AML-193 (cell line): ENCODE data around the gene SMIM13.

Source experiments
- DNase-seq, 2 experiments: peaks; one replicate each; lab custom pipeline; 2025; lab: John Stamatoyannopoulos, UW

SMIM13 gene

DNA sequence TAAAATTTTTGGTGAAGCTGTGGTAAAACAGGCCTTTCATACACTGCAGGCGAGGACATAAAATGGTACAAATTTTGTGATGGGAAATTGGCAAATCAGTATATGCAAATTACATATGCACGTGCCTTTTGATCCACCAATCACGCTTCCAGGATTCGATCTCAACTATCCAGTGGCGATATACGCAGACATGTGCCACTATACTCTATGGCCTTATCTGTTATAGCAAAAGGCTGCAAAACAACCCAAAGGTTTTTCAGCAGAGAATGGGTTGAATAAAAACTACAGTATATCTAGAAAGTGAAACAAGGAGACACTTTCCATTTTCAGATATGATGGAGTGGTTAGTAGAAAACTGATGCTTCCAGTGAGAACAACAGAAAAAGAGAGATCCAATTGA is 59.8 kb downstream of the SMIM13 start:
- no peak for DNase-seq

DNA sequence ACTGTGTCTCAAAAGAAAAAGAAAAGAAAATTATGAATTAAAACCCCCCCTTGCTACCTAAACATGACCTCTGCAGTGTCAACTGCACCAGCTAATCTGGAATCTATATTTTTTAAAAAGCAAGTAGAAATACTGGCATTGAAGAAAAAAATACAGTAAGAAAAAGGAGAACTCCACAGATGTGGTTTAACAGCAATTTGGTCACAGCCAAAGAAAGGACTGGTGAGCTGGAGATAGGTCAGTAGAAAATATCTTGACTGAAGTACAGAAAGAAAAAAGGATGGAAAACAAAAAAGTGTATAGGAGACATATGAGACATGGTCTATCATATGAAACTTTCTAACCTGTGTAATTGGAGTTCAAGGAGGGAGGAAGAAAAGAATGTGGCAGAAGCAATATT is 62.0 kb downstream of the SMIM13 start:
- DNase-seq, result peak; percentile 19 to 32

DNA sequence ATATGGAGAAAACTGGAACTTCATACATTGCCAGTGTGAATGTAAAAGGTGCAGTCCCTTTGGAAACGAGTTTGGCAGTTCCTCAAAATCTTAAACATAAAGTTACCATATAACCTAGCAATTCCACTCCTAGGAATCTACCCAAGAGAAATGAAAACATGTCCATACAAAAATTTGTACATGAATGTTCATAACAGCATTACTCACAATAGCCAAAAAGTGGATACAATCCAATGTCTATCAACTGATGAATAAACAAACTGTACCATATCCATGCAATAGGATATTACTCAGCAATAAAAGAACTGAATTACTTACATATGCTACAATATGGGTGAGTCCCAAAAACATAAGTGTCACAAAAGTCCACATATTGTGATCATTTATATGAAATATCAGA is 66.6 kb downstream of the SMIM13 start:
- DNase-seq, result no peak

- DNase-seq, result no peak
These were observed 67.7 kb downstream of the SMIM13 start for GRCh38 chr6:11161031-11161956.

DNA sequence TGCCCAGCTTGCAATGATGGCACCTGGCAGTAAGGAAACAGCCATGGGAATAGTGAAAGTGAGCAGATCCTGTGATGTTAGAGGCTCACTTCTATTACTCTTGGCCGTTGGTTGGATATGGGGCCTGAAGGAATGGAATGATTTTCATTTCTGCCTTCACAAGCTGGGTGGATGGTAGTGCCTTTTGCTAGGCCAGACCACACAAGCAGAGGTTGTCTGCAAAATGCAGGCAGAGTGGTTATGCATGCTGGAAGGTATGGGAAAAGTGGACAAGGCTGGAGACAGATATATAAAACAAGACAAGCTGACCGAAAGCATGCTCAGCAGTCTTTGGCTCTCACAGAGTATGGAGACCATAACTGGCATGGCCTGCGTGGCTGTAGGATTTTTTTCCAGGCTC is 68.6 kb downstream of the SMIM13 start:
- no peak for DNase-seq

DNA sequence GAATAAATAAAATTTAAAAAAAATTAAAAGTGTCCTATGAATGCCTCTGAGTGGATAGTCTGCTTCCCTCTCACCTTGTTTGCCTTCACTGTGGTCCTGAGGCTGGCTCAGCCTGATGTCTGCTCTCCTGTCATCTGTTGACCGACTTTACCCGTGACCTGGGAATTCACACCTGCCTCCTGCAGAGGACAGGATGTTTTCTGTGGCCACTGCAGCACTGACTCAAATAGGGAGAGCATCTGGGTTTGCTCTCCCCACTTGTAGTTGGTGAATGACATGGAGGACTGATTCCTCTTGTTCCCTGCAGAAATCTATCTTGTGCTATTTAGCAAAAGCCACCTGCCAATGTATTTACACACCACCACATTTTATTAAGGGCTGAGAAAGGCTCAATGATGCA is 70.3 kb downstream of the SMIM13 start:
- DNase-seq, result no peak

GRCh38 chr6:11164717-11165646 is 71.3 kb downstream of the SMIM13 start:
- no peak for DNase-seq

GRCh38 chr6:11166948-11167347 is 73.3 kb downstream of the SMIM13 start:
- no peak for DNase-seq

DNA sequence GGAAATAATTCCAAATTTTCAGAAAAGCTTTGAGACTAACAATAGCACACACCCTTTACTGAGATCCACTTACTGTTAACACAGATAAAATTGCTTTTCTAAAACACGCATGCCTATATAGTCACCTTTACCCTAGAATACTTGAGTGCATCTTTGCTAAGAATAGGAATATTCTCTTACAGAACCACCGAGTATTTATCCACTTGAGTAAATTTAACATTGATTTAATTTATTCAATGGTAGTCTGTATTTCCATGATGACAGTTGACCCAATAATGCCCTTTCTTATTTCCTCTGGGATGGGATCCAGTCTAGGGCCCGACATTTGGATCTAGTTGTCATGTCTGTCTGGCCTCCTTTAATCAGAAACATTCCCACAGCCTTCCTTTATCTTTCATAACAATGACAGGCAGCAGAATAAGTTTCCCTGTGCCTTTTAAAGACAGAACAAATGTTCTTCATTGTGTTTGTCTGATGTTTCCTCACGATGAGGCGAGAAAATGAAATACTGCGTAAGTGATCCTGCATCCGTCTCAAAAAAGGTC is 74.5 kb downstream of the SMIM13 start:
- no peak for DNase-seq

GRCh38 chr6:11171952-11172351 is 78.3 kb downstream of the SMIM13 start:
- no peak for DNase-seq

- DNase-seq, result peak; percentile 51 to 56
These were observed 79.1 kb downstream of the SMIM13 start for GRCh38 chr6:11172501-11173327.

GRCh38 chr6:11174242-11174611 is 80.6 kb downstream of the SMIM13 start:
- DNase-seq, result no peak

- no peak for DNase-seq
These were observed 83.6 kb downstream of the SMIM13 start for GRCh38 chr6:11177271-11177670.

DNA sequence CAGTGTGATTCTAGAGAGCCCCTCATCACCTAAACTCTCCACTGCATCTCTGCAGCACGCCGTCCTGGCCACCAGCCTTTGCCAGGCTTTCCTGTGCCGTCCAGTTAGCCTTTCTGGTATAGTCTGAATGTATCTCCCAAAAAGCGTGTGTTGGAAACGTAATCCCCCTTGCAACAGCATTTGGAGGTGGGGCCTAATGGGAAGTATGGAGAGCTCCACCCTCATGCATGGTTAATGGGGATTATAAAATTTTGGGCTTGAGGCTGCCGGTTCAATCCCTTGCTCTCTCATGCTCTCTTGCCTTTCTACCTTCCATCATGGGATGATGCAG is 85.4 kb downstream of the SMIM13 start:
- DNase-seq, result no peak

GRCh38 chr6:11179419-11180202 is 86.0 kb downstream of the SMIM13 start:
- DNase-seq, result no peak

DNA sequence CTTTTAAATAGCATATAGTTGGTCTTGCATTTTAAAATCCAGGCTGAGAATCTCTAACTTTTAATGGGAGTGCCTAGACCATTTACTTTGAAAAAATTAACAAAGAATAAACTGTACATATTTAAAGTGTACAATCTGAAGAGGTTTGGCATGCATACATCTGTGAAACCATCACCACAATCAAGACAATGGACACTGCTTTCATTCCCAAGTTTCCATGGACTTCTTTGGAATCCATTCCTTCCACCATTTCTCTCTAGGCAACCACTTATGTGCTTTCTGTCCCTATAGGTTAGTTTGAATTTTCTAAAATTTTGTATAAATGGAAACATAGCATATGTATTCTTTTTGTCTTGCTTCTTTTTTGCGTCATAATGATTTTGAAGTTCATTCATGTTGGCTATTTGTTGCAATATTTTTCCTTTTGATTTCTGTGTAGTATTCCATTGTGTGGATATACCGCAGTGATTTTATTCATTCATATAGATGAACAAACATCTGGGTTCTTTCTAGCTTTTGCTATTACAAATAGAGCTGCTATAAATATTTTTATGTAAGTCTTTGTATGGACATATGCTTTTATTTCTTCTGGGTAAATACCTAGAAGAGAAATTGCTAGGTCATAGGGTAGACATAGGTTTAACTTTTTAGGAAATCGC is 88.0 kb downstream of the SMIM13 start:
- DNase-seq, result no peak

- no peak for DNase-seq
These were observed 90.2 kb downstream of the SMIM13 start for GRCh38 chr6:11183761-11184362.

DNA sequence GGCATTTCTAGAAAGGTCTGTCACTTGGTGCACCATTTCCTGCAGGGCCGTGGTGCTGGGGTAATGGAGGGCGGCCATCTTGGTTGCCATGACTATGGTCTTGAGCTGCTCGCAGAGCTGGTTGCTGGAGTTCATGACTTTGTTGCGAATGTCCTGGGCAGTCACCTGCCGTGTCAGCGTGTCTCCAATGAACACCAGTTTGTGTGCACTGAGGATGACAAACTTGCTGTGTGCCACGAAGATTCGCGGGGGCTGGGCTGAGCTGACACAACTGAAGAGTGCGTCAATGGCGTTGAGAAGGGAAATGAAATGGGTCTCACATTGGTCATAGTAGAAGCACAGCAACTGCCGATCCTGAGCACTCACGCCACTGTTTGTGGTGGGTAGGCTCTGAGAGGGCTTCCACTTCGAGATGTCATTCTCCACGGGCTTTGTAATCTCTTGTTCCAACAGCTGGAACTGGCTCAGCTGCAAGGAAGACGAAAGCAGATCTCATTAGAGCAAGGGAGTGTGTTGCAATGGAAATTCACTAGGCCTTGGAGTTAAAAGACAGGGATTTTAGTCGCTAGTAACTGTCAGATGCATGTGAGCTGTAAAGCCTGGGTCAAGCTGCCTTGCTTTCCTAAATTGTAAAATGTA is 91.7 kb downstream of the SMIM13 start:
- no peak for DNase-seq

DNA sequence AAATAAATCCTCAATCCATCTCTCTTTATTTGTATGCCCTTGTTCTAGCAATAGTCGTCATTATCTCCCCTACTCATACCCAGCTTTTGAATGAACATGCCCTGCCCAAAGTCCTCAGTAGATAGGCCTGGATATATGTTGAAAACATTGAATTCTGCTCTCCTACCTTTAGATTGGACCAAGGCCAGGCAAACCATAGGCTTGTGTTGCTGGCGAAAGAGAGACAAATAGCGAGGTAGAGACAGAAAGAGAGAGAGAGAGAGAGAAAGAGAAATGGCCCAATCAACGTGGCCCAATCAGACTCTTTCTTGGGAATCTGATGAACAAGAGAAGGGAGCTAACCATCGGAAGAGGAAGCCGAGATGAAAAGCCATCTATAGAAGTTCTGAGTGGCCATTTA is 93.7 kb downstream of the SMIM13 start:
- DNase-seq, result no peak
